Measurements from ENCODE around the gene HMCN2. TPM values are rescaled to one million over a fixed set of nuclear protein-coding genes. Genes with fewer than 3 reads are reported as not detected.

Gene HMCN2
- total RNA-seq, 4 donors from 2014 or later = 9.1 to 38.6 (median 12.5) TPM

DNA sequence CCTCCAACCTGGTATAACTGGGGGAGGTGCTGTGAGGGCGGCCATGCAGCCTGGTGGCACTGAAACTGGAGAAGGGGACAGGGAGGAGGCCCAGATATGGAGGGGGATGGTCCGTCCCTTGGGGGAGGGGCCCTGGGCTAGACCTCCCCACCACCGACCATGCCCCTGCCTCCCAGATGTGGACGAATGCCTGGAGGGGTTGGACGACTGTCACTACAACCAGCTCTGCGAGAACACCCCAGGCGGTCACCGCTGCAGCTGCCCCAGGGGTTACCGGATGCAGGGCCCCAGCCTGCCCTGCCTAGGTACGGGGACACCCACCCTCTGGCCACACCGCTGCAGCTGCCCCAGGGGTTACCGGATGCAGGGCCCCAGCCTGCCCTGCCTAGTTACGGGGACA lies 163.8 kb downstream of the HMCN2 start:
- no peak overlapping the region for H3K27ac ChIP-seq (replicated peaks in 1 of 4)
- intact Hi-C loops (cut with DNase I) = no loop called here
- TF ChIP-seq POLR2AphosphoS5 (IDR thresholded peaks at IDR 0.05) (no peak), EP300 (IDR thresholded peaks at IDR 0.05) (no peak), POLR2A (IDR thresholded peaks at IDR 0.05; ENCODE audit: low read depth) (no peak)
- TF ChIP-seq, protein P1, sequence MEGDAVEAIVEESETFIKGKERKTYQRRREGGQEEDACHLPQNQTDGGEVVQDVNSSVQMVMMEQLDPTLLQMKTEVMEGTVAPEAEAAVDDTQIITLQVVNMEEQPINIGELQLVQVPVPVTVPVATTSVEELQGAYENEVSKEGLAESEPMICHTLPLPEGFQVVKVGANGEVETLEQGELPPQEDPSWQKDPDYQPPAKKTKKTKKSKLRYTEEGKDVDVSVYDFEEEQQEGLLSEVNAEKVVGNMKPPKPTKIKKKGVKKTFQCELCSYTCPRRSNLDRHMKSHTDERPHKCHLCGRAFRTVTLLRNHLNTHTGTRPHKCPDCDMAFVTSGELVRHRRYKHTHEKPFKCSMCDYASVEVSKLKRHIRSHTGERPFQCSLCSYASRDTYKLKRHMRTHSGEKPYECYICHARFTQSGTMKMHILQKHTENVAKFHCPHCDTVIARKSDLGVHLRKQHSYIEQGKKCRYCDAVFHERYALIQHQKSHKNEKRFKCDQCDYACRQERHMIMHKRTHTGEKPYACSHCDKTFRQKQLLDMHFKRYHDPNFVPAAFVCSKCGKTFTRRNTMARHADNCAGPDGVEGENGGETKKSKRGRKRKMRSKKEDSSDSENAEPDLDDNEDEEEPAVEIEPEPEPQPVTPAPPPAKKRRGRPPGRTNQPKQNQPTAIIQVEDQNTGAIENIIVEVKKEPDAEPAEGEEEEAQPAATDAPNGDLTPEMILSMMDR (IDR thresholded peaks at IDR 0.05) = no peak
- DNase-seq (ENCODE audit: extremely low spot score) = no peak
- H3K9me3 ChIP-seq = no peaks in the 10 kb centered on the region
- H3K4me3 ChIP-seq = no peak overlapping the region
- peaks cover 0 to 26% (median 9%) of the 10 kb centered on the region in 4 donors for H3K36me3 ChIP-seq
- 96% methylated on average over 7 of the region's 13 CpGs for WGBS
- H3K27me3 ChIP-seq = peaks cover 0 to 20% (median 0%) of the 10 kb centered on the region in 4 donors
- peaks cover 8 to 17% (median 15%) of the 10 kb centered on the region in 4 donors for H3K4me1 ChIP-seq

DNA sequence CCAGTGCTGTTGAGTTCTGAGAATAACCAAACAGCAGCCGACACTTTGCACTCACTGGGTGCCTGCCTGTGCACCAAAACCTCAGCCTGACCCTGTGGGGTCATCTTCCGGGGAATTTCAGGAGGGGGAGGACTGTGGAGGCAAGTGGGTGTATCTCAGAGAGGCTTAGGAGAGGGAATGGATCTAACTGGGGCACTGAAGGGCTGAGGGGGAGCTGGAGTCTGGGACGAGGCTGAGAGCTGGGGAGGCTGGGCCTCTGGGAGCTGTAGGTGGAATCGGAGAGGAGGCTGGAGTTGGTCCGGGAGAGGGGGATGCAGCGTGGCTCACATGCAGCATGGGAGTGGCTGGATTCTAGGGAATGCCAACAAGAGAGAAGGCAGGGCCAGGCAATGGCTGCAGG lies 164.3 kb downstream of the HMCN2 start:
- TF ChIP-seq EP300 (IDR thresholded peaks at IDR 0.05) (no peak), POLR2A (IDR thresholded peaks at IDR 0.05; ENCODE audit: low read depth) (no peak), POLR2AphosphoS5 (IDR thresholded peaks at IDR 0.05) (no peak)
- TF ChIP-seq, protein P1 (IDR thresholded peaks at IDR 0.05) = no peak
- 83% methylated on average over 6 of the region's 6 CpGs for WGBS
- no peak overlapping the region for H3K4me3 ChIP-seq
- H3K27ac ChIP-seq (replicated peaks in 1 of 4) = no peak overlapping the region
- H3K9me3 ChIP-seq = no peaks in the 10 kb centered on the region
- intact Hi-C loops (cut with DNase I) = loop anchor here (10.0 kb wide), 1 partner anchor 185 kb away; no protein-coding TSS in a partner anchor
- H3K27me3 ChIP-seq = peaks cover 0 to 20% (median 0%) of the 10 kb centered on the region in 4 donors
- DNase-seq (ENCODE audit: extremely low spot score) = no peak
- peaks cover 8 to 17% (median 15%) of the 10 kb centered on the region in 4 donors for H3K4me1 ChIP-seq
- H3K36me3 ChIP-seq = peaks cover 0 to 26% (median 9%) of the 10 kb centered on the region in 4 donors

DNA sequence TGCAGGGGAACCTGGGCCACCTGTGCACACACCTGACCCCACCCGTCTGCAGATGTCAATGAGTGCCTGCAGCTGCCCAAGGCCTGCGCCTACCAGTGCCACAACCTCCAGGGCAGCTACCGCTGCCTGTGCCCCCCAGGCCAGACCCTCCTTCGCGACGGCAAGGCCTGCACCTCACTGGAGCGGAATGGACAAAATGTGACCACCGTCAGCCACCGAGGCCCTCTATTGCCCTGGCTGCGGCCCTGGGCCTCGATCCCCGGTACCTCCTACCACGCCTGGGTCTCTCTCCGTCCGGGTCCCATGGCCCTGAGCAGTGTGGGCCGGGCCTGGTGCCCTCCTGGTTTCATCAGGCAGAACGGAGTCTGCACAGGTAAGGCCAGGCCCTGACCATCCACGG lies 164.7 kb downstream of the HMCN2 start:
- intact Hi-C loops (cut with DNase I) = loop anchor here (10.0 kb wide), 1 partner anchor 185 kb away; no protein-coding TSS in a partner anchor
- no peak for TF ChIP-seq EP300 (IDR thresholded peaks at IDR 0.05)
- no peak for TF ChIP-seq POLR2AphosphoS5 (IDR thresholded peaks at IDR 0.05)
- TF ChIP-seq, protein P1 (IDR thresholded peaks at IDR 0.05) = no peak
- no peak for TF ChIP-seq POLR2A (IDR thresholded peaks at IDR 0.05; ENCODE audit: low read depth)
- no peak overlapping the region for H3K27ac ChIP-seq (replicated peaks in 1 of 4)

DNA sequence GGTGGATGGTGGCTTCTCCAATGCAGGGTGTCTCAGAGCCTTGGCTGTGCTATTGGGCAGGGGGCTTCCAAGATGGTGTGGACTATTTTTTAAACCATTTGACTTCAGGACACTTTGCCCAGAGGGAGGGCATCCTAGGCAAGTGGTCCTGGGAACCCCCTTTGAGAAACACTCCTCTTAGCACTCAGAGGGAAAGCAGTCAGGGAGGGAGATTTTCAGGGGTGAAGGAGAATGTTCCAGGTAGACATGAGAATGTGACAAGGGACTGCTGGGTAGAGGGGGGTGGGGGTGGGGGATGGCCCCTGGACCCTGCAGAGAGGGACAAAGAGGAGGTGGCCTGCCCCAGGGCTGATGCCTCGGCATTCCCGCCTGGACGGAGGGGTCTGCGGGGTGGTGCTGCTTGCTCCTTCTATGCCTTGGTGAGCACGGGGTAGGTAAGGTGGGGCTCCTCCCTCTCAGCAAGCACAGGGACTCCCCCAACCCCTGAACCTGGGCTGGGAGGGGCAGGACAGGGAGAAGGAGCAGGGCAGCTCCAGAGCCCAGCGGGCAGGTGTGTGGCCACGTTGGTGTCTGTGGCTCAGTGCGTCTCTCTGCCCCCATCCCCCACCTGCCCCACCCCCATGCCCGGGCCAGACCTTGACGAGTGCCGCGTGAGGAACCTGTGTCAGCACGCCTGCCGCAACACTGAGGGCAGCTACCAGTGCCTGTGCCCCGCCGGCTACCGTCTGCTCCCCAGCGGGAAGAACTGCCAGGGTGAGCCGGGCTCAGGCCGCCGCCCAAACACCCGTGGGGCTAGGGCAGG lies 165.4 kb downstream of the HMCN2 start:
- no peaks in the 10 kb centered on the region for H3K9me3 ChIP-seq
- 92% methylated on average over 5 of the region's 22 CpGs for WGBS
- H3K4me3 ChIP-seq = no peak overlapping the region
- intact Hi-C loops (cut with DNase I) = loop anchor here (10.0 kb wide), 1 partner anchor 186 kb away; no protein-coding TSS in a partner anchor
- H3K27me3 ChIP-seq = peaks cover 0 to 20% (median 0%) of the 10 kb centered on the region in 4 donors
- DNase-seq (ENCODE audit: extremely low spot score) = no peak
- no peak overlapping the region for H3K27ac ChIP-seq (replicated peaks in 1 of 4)
- TF ChIP-seq POLR2AphosphoS5 (IDR thresholded peaks at IDR 0.05) = no peak
- peaks cover 8 to 17% (median 15%) of the 10 kb centered on the region in 4 donors for H3K4me1 ChIP-seq
- H3K36me3 ChIP-seq = peaks cover 0 to 21% (median 7%) of the 10 kb centered on the region in 4 donors

More for the DNA sequence above, 164.7 kb downstream of the HMCN2 start:
- peaks cover 8 to 17% (median 15%) of the 10 kb centered on the region in 4 donors for H3K4me1 ChIP-seq
- WGBS = 96% methylated on average over 17 of the region's 18 CpGs
- peaks cover 0 to 20% (median 0%) of the 10 kb centered on the region in 4 donors for H3K27me3 ChIP-seq
- H3K4me3 ChIP-seq = no peak overlapping the region
- peaks cover 0 to 26% (median 9%) of the 10 kb centered on the region in 4 donors for H3K36me3 ChIP-seq
- DNase-seq (ENCODE audit: extremely low spot score) = no peak
- no peaks in the 10 kb centered on the region for H3K9me3 ChIP-seq

Measured in esophagus muscularis mucosa (tissue), 4 donors.